ENCODE results near the gene IGF2BP1. TPM values are rescaled to one million over a fixed set of nuclear protein-coding genes. Genes with fewer than 3 reads are reported as not detected.

IGF2BP1 gene
- total RNA-seq, 2 experiments from 2014 or later, result not detected

DNA sequence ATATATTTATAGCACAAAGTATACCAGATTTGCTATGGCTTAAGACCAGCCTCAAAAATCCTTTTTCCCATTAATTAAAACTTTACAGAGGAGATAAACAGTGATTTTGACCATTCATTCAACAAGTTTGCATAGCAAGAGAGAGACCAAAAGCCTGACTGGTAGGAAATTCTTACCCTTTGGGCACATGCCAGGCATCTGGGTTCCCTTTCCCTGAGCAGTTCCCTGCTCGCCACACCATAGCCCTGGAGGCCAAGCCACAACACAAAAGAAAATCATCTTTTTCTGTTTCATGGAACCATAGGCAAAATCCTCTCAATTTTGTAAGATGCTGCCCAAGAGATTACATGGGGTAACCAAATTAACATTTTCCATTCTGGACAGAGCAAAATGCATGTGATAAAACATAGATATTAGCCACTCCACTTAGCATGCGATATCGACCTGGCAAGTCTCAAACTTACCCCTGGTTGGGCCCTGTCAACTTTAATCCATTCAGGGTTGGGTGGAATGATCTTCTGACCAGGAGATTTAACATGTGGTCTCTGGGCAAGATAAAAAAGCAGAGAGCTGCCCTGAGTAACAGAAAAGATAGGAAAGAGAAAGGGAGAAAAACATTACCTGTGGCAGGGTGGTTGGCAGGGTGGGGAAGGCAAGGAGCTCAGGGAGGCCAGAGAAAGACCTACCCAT is 77.8 kb downstream of the IGF2BP1 start:
- POLR2A ChIA-PET, result no interaction called here
- DNase-seq (no peak), ATAC-seq (ENCODE audit: poor library complexity) (no peak)
- Histone ChIP-seq H3K4me3 (ENCODE audit: low read length) (no peak overlapping the region), H3K27ac (ENCODE audit: low read depth in 1 of 2, low read length in 2 of 2) (no peak overlapping the region), H3K4me1 (ENCODE audit: insufficient read depth, low read length) (no peaks in the 10 kb centered on the region), H3K27me3 (ENCODE audit: control insufficient read depth in 1 of 2, insufficient read depth in 2 of 2, low read length in 2 of 2) (peaks cover 5 to 13% of the 10 kb centered on the region in 2 experiments), H3K9me3 (ENCODE audit: control insufficient read depth in 1 of 2, insufficient read depth in 1 of 2, low read length in 2 of 2) (no peaks in the 10 kb centered on the region), H3K36me3 (ENCODE audit: insufficient read depth, low read length) (no peaks in the 10 kb centered on the region)
- Mint-ChIP-seq H3K4me3 (no peak overlapping the region), H3K27ac (no peak overlapping the region), H3K9me3 (no peaks in the 10 kb centered on the region), H3K4me1 (ENCODE audit: low read depth) (no peaks in the 10 kb centered on the region), H3K36me3 (ENCODE audit: low read depth) (no peaks in the 10 kb centered on the region), H3K27me3 (peaks cover 50% of the 10 kb centered on the region)
- TF ChIP-seq, protein P1, sequence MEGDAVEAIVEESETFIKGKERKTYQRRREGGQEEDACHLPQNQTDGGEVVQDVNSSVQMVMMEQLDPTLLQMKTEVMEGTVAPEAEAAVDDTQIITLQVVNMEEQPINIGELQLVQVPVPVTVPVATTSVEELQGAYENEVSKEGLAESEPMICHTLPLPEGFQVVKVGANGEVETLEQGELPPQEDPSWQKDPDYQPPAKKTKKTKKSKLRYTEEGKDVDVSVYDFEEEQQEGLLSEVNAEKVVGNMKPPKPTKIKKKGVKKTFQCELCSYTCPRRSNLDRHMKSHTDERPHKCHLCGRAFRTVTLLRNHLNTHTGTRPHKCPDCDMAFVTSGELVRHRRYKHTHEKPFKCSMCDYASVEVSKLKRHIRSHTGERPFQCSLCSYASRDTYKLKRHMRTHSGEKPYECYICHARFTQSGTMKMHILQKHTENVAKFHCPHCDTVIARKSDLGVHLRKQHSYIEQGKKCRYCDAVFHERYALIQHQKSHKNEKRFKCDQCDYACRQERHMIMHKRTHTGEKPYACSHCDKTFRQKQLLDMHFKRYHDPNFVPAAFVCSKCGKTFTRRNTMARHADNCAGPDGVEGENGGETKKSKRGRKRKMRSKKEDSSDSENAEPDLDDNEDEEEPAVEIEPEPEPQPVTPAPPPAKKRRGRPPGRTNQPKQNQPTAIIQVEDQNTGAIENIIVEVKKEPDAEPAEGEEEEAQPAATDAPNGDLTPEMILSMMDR (IDR thresholded peaks at IDR 0.05), result no peak
- intact Hi-C loops (cut with DNase I, micrococcal nuclease), result no loop called here
- CTCF ChIA-PET, result no interaction called here

DNA sequence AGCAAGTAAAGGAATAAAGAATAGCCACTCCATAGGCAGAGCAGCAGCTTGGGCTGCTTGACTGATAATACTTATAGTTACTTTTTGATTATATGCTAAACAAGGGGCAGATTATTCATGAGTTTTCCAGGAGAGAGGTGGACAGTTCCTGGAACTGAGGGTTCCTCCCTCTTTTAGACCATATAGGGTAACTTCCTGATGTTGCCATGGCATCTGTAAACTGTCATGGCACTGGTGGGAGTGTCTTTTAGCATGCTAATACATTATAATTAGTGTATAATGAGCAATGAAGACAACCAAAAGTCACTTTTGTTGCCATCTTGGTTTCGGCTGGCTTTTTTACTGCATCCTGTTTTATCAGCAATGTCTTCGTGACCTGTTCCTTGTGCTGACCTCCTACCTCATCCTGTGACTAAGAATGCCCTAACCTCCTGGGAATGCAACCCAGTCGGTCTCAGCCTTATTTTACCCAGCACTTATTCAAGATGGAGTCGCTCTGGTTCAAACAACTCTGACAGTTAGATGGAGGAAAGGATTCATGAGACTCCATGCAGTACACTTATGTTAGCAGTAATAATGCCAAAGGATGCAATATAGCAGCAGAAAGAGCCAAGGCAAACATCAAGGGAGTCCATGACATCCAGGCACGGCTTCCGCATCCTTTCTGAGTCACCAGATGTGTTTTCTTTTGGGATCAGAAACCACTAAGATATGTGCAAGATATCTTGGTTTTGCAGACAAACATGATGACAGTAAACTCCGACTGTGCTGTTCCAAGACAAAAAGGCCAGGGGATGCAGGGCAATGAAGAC is 79.6 kb downstream of the IGF2BP1 start:
- Mint-ChIP-seq H3K9me3 (no peaks in the 10 kb centered on the region), H3K36me3 (ENCODE audit: low read depth) (no peaks in the 10 kb centered on the region), H3K27ac (no peak overlapping the region), H3K27me3 (peaks cover 56% of the 10 kb centered on the region), H3K4me3 (no peak overlapping the region), H3K4me1 (ENCODE audit: low read depth) (no peaks in the 10 kb centered on the region)
- H3K27ac ChIP-seq (ENCODE audit: low read depth in 1 of 2, low read length in 2 of 2), result no peak overlapping the region
- H3K4me3 ChIP-seq (ENCODE audit: low read length), result no peak overlapping the region
- H3K9me3 ChIP-seq (ENCODE audit: control insufficient read depth in 1 of 2, insufficient read depth in 1 of 2, low read length in 2 of 2), result no peaks in the 10 kb centered on the region
- H3K27me3 ChIP-seq (ENCODE audit: control insufficient read depth in 1 of 2, insufficient read depth in 2 of 2, low read length in 2 of 2), result peaks cover 5 to 13% of the 10 kb centered on the region in 2 experiments
- CTCF ChIA-PET, result no interaction called here
- TF ChIP-seq, protein P1 (IDR thresholded peaks at IDR 0.05), result no peak
- H3K4me1 ChIP-seq (ENCODE audit: insufficient read depth, low read length), result no peaks in the 10 kb centered on the region
- intact Hi-C loops (cut with DNase I, micrococcal nuclease), result no loop called here
- POLR2A ChIA-PET, result no interaction called here
- no peak for ATAC-seq (ENCODE audit: poor library complexity)
- no peak for DNase-seq
- H3K36me3 ChIP-seq (ENCODE audit: insufficient read depth, low read length), result no peaks in the 10 kb centered on the region

DNA sequence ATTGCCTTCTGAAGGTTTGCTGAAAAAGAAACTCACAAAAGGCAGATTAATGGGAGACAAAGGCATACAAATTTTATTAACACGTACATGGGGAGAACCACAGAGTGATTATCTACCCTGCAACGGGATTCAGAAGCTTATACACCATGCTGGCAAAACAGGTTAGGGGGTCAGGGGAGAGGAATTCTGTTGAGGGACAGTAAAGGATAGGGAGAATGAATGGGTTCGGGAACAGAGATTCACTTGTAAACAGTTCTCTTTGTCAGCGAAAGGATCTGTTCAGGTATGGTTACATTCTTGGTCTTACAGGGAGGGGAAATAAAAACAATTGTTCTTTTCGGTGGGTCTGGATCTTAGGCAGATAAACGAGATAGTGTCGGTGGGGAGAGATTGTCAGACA is 81.1 kb downstream of the IGF2BP1 start:
- Mint-ChIP-seq H3K4me1 (ENCODE audit: low read depth) (no peaks in the 10 kb centered on the region), H3K9me3 (no peaks in the 10 kb centered on the region), H3K27ac (no peak overlapping the region), H3K27me3 (peaks cover 62% of the 10 kb centered on the region), H3K4me3 (no peak overlapping the region), H3K36me3 (ENCODE audit: low read depth) (no peaks in the 10 kb centered on the region)
- no peaks in the 10 kb centered on the region for H3K9me3 ChIP-seq (ENCODE audit: control insufficient read depth in 1 of 2, insufficient read depth in 1 of 2, low read length in 2 of 2)
- no peaks in the 10 kb centered on the region for H3K4me1 ChIP-seq (ENCODE audit: insufficient read depth, low read length)
- intact Hi-C loops (cut with DNase I, micrococcal nuclease), result no loop called here
- TF ChIP-seq, protein P1 (IDR thresholded peaks at IDR 0.05), result no peak
- H3K27me3 ChIP-seq (ENCODE audit: control insufficient read depth in 1 of 2, insufficient read depth in 2 of 2, low read length in 2 of 2), result peaks cover 6 to 13% of the 10 kb centered on the region in 2 experiments
- H3K36me3 ChIP-seq (ENCODE audit: insufficient read depth, low read length), result no peaks in the 10 kb centered on the region
- ChIA-PET POLR2A (no interaction called here), CTCF (no interaction called here)
- H3K27ac ChIP-seq (ENCODE audit: low read depth in 1 of 2, low read length in 2 of 2), result no peak overlapping the region
- H3K4me3 ChIP-seq (ENCODE audit: low read length), result no peak overlapping the region
- ATAC-seq (ENCODE audit: poor library complexity) (no peak), DNase-seq (no peak)
